ENCODE measurements around the gene MCC.
A peak's percentile ranks its signal among the peaks of the same experiment; 100 is the strongest.

- TF ChIP-seq, protein P1, sequence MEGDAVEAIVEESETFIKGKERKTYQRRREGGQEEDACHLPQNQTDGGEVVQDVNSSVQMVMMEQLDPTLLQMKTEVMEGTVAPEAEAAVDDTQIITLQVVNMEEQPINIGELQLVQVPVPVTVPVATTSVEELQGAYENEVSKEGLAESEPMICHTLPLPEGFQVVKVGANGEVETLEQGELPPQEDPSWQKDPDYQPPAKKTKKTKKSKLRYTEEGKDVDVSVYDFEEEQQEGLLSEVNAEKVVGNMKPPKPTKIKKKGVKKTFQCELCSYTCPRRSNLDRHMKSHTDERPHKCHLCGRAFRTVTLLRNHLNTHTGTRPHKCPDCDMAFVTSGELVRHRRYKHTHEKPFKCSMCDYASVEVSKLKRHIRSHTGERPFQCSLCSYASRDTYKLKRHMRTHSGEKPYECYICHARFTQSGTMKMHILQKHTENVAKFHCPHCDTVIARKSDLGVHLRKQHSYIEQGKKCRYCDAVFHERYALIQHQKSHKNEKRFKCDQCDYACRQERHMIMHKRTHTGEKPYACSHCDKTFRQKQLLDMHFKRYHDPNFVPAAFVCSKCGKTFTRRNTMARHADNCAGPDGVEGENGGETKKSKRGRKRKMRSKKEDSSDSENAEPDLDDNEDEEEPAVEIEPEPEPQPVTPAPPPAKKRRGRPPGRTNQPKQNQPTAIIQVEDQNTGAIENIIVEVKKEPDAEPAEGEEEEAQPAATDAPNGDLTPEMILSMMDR (conservative IDR thresholded peaks at IDR 0.05; ENCODE audit: low read depth, low read length): peak; percentile 89
- TF ChIP-seq EZH2 (IDR thresholded peaks at IDR 0.05; ENCODE audit: borderline replicate concordance, low read depth, low read length, poor library complexity, severe bottlenecking): no peak
Observed at GRCh38 chr5:112995764-112996618, 492.3 kb downstream of the MCC start.

All from A673 (cell line).